ENCODE measurements around the gene TOMM40. TPM values are rescaled to one million over a fixed set of nuclear protein-coding genes. Genes with fewer than 3 reads are reported as not detected.

The TOMM40 gene
- total and polyA plus RNA-seq, 2 of the 13 experiments (the other 11 are each of a cell fraction or from before 2014, with no cell fraction given), result 72.0 to 110 TPM

DNA sequence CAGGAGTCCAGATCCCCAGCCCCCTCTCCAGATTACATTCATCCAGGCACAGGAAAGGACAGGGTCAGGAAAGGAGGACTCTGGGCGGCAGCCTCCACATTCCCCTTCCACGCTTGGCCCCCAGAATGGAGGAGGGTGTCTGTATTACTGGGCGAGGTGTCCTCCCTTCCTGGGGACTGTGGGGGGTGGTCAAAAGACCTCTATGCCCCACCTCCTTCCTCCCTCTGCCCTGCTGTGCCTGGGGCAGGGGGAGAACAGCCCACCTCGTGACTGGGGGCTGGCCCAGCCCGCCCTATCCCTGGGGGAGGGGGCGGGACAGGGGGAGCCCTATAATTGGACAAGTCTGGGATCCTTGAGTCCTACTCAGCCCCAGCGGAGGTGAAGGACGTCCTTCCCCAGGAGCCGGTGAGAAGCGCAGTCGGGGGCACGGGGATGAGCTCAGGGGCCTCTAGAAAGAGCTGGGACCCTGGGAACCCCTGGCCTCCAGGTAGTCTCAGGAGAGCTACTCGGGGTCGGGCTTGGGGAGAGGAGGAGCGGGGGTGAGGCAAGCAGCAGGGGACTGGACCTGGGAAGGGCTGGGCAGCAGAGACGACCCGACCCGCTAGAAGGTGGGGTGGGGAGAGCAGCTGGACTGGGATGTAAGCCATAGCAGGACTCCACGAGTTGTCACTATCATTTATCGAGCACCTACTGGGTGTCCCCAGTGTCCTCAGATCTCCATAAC, 14.5 kb downstream of the TOMM40 start, which contains the start of gene APOE (continued):
- TF ChIP-seq ZIK1 (CRISPR knock-in tag; IDR thresholded peaks at IDR 0.05; ENCODE audit: borderline replicate concordance, low read depth), result no peak
- TF ChIP-seq, protein P1, sequence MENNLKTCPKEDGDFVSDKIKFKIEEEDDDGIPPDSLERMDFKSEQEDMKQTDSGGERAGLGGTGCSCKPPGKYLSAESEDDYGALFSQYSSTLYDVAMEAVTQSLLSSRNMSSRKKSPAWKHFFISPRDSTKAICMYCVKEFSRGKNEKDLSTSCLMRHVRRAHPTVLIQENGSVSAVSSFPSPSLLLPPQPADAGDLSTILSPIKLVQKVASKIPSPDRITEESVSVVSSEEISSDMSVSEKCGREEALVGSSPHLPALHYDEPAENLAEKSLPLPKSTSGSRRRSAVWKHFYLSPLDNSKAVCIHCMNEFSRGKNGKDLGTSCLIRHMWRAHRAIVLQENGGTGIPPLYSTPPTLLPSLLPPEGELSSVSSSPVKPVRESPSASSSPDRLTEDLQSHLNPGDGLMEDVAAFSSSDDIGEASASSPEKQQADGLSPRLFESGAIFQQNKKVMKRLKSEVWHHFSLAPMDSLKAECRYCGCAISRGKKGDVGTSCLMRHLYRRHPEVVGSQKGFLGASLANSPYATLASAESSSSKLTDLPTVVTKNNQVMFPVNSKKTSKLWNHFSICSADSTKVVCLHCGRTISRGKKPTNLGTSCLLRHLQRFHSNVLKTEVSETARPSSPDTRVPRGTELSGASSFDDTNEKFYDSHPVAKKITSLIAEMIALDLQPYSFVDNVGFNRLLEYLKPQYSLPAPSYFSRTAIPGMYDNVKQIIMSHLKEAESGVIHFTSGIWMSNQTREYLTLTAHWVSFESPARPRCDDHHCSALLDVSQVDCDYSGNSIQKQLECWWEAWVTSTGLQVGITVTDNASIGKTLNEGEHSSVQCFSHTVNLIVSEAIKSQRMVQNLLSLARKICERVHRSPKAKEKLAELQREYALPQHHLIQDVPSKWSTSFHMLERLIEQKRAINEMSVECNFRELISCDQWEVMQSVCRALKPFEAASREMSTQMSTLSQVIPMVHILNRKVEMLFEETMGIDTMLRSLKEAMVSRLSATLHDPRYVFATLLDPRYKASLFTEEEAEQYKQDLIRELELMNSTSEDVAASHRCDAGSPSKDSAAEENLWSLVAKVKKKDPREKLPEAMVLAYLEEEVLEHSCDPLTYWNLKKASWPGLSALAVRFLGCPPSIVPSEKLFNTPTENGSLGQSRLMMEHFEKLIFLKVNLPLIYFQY (CRISPR knock-in tag; IDR thresholded peaks at IDR 0.05; ENCODE audit: borderline replicate concordance), result no peak
- TF ChIP-seq MLLT10 (CRISPR knock-in tag; IDR thresholded peaks at IDR 0.05), result no peak
- TF ChIP-seq ZNF468 (CRISPR knock-in tag; IDR thresholded peaks at IDR 0.05), result no peak
- TF ChIP-seq ZSCAN29 (CRISPR knock-in tag; conservative IDR thresholded peaks at IDR 0.05), result 0 out of 2 replicates have a peak, but pooled peaks have one; percentile 54
- TF ChIP-seq ZNF879 (CRISPR knock-in tag; IDR thresholded peaks at IDR 0.05), result no peak
- peak; percentile 35; the same call in 1 of the 2 replicates for TF ChIP-seq GATA4 (IDR thresholded peaks at IDR 0.05; ENCODE audit: borderline replicate concordance, low read depth)
- peak; percentile 75; the same call in 1 of the 2 replicates for TF ChIP-seq ZNF350 (CRISPR knock-in tag; IDR thresholded peaks at IDR 0.05; ENCODE audit: borderline replicate concordance, low read depth)
- no peak for TF ChIP-seq GPN1 (CRISPR knock-in tag; IDR thresholded peaks at IDR 0.05; ENCODE audit: borderline replicate concordance)
- TF ChIP-seq SKIL (CRISPR knock-in tag; IDR thresholded peaks at IDR 0.05; ENCODE audit: borderline replicate concordance), result peak; percentile 57; the same call in 1 of the 2 replicates
- peak; percentile 64 for TF ChIP-seq ESRRA (CRISPR knock-in tag; IDR thresholded peaks at IDR 0.05; ENCODE audit: low read depth)
- TF ChIP-seq ZNF644 (CRISPR knock-in tag; IDR thresholded peaks at IDR 0.05; ENCODE audit: low read depth), result no peak
- no peak for TF ChIP-seq AHR (CRISPR knock-in tag; IDR thresholded peaks at IDR 0.05)
- TF ChIP-seq ZNF337 (CRISPR knock-in tag; IDR thresholded peaks at IDR 0.05; ENCODE audit: borderline replicate concordance, low read depth), result no peak
- no peak for TF ChIP-seq HMGA1 (CRISPR knock-in tag; conservative IDR thresholded peaks at IDR 0.05)
- peak; percentile 54; the same call in 1 of the 2 replicates for TF ChIP-seq KDM2A (CRISPR knock-in tag; IDR thresholded peaks at IDR 0.05; ENCODE audit: borderline replicate concordance, low read depth)
- TF ChIP-seq ISL2 (CRISPR knock-in tag; IDR thresholded peaks at IDR 0.05), result peak; percentile 24; the same call in 1 of the 2 replicates
- peak; percentile 97 for TF ChIP-seq MTA1 (CRISPR knock-in tag; IDR thresholded peaks at IDR 0.05; ENCODE audit: borderline replicate concordance)
- no peak; the same call in 1 of the 2 replicates for TF ChIP-seq SNAI1 (CRISPR knock-in tag; IDR thresholded peaks at IDR 0.05; ENCODE audit: borderline replicate concordance)
- TF ChIP-seq ELF3 (CRISPR knock-in tag; IDR thresholded peaks at IDR 0.05), result peak; percentile 39; the same call in 1 of the 2 replicates
- TF ChIP-seq PATZ1 (CRISPR knock-in tag; IDR thresholded peaks at IDR 0.05), result peak; percentile 97
- TF ChIP-seq ZNF260 (CRISPR knock-in tag; IDR thresholded peaks at IDR 0.05; ENCODE audit: borderline replicate concordance, low read depth), result no peak

All from HepG2 (cell line).